Neural progenitor cell (in vitro differentiated cells): ENCODE measurements around the gene PRDX5.

Experiments
- EZH2 ChIP-seq: fragments of 200-600 bp; sonication (generic); IDR thresholded peaks from 2 replicates; pipeline ENCODE4 v1.6.1; 2017; ENCODE audit warnings: antibody characterized with exemption, mild to moderate bottlenecking, moderate library complexity
- EZH2phosphoT487 ChIP-seq: fragments of 200-600 bp; sonication (generic); IDR thresholded peaks from 2 replicates; pipeline ENCODE4 v1.6.1; 2017; ENCODE audit warnings: antibody characterized with exemption
- TF ChIP-seq, protein P1 (sequence below): fragments of 200-600 bp; sonication (generic); IDR thresholded peaks from 2 replicates; pipeline ENCODE4 v1.5.1; 2017; ENCODE audit warnings: antibody characterized with exemption, mild to moderate bottlenecking

DNA sequence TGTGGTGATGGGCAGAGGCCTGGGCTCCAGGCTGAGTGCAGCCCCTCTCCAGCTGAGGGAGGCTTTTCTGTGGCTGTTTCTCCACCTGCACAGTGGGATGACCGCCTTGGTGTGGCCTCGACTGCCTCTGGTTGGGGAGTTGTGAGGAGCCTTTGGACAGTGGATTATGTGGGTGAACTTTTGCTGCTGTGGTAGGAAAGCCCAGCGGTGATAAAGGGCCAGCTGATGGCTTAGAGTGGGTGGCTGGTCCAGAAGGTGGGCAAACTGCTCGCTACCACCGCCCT, 13.9 kb upstream of the PRDX5 start:
- TF ChIP-seq EZH2phosphoT487 (no peak), EZH2 (no peak)
- TF ChIP-seq, protein P1, sequence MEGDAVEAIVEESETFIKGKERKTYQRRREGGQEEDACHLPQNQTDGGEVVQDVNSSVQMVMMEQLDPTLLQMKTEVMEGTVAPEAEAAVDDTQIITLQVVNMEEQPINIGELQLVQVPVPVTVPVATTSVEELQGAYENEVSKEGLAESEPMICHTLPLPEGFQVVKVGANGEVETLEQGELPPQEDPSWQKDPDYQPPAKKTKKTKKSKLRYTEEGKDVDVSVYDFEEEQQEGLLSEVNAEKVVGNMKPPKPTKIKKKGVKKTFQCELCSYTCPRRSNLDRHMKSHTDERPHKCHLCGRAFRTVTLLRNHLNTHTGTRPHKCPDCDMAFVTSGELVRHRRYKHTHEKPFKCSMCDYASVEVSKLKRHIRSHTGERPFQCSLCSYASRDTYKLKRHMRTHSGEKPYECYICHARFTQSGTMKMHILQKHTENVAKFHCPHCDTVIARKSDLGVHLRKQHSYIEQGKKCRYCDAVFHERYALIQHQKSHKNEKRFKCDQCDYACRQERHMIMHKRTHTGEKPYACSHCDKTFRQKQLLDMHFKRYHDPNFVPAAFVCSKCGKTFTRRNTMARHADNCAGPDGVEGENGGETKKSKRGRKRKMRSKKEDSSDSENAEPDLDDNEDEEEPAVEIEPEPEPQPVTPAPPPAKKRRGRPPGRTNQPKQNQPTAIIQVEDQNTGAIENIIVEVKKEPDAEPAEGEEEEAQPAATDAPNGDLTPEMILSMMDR = no peak
